Osteoblast (primary cell): ENCODE measurements around the gene BAIAP2. TPM values are rescaled to one million over a fixed set of nuclear protein-coding genes. Genes with fewer than 3 reads are reported as not detected.

ENCODE experiments used
- DNase-seq: peaks from one replicate; pipeline ENCODE4 v3.0.0; 2011; ENCODE audit warnings: low spot score, mixed read lengths; ENCODE audit not compliant: insufficient read length; ENCODE audit errors: missing footprints
- H2AFZ ChIP-seq: 2 replicates; pipeline ENCODE4 v1.6.0; 2011; ENCODE audit warnings: mild to moderate bottlenecking, low read length
- H3K27ac ChIP-seq: 2 replicates; pipeline ENCODE4 v1.5.1; 2011; ENCODE audit warnings: mild to moderate bottlenecking, low read depth, low read length, moderate library complexity
- H3K27me3 ChIP-seq: 2 replicates; pipeline ENCODE4 v1.6.0; 2012; ENCODE audit warnings: mild to moderate bottlenecking, control low read depth, inconsistent platforms, low read length, moderate library complexity; ENCODE audit not compliant: insufficient read depth
- H3K36me3 ChIP-seq: 2 replicates; pipeline ENCODE4 v1.5.1; 2011; ENCODE audit warnings: mild to moderate bottlenecking, low read length, control low read depth, moderate library complexity; ENCODE audit not compliant: insufficient read depth
- H3K4me1 ChIP-seq: 2 replicates; pipeline ENCODE4 v1.5.1; 2011; ENCODE audit warnings: mild to moderate bottlenecking, low read length, control low read depth, moderate library complexity; ENCODE audit not compliant: insufficient read depth
- H3K4me2 ChIP-seq: 2 replicates; pipeline ENCODE4 v1.6.0; 2011; ENCODE audit warnings: mild to moderate bottlenecking, low read length; ENCODE audit not compliant: insufficient read depth
- H3K4me3 ChIP-seq: fragments of 200-600 bp; sonication (generic); 3 replicates; pipeline ENCODE4 v1.5.1; 2012; ENCODE audit warnings: mild to moderate bottlenecking, low read length, inconsistent platforms; ENCODE audit not compliant: insufficient read depth
- H3K79me2 ChIP-seq: 2 replicates; pipeline ENCODE4 v1.6.0; 2012; ENCODE audit warnings: mild to moderate bottlenecking, low read length, control low read depth, inconsistent platforms; ENCODE audit not compliant: insufficient read depth
- H3K9me3 ChIP-seq: 2 replicates; pipeline ENCODE4 v1.5.1; 2011; ENCODE audit warnings: low read depth, low read length, control low read depth
- H4K20me1 ChIP-seq: 2 replicates; pipeline ENCODE4 v1.6.0; 2012; ENCODE audit warnings: mild to moderate bottlenecking, low read length, control low read depth; ENCODE audit not compliant: insufficient read depth
- CTCF ChIP-seq: IDR thresholded peaks from 2 replicates; pipeline ENCODE4 v1.5.1; 2011; ENCODE audit warnings: mild to moderate bottlenecking, low read depth, low read length, moderate library complexity; ENCODE audit errors: extremely low read depth
- total RNA-seq: library from RNA; depleted of rRNA; stranded (reverse); fragments of >200 nt; gene quantifications from 2 replicates; pipeline ENCODE4 v1.2.3, GENCODE V29; 2012

BAIAP2 gene
- total RNA-seq, 1 donor, result 15.6 TPM

GRCh38 chr17:81083125-81083765 lies 48.3 kb downstream of the BAIAP2 start:
- Histone ChIP-seq H3K4me1 (no peaks in the 10 kb centered on the region), H3K27ac (no peak overlapping the region), H3K9me3 (no peaks in the 10 kb centered on the region), H3K4me2 (no peak overlapping the region), H3K79me2 (no peaks in the 10 kb centered on the region), H3K4me3 (no peak overlapping the region), H3K36me3 (peaks cover 2% of the 10 kb centered on the region), H2AFZ (no peak overlapping the region), H4K20me1 (peaks cover 12% of the 10 kb centered on the region), H3K27me3 (no peaks in the 10 kb centered on the region)
- no peak for DNase-seq
- no peak for TF ChIP-seq CTCF

DNA sequence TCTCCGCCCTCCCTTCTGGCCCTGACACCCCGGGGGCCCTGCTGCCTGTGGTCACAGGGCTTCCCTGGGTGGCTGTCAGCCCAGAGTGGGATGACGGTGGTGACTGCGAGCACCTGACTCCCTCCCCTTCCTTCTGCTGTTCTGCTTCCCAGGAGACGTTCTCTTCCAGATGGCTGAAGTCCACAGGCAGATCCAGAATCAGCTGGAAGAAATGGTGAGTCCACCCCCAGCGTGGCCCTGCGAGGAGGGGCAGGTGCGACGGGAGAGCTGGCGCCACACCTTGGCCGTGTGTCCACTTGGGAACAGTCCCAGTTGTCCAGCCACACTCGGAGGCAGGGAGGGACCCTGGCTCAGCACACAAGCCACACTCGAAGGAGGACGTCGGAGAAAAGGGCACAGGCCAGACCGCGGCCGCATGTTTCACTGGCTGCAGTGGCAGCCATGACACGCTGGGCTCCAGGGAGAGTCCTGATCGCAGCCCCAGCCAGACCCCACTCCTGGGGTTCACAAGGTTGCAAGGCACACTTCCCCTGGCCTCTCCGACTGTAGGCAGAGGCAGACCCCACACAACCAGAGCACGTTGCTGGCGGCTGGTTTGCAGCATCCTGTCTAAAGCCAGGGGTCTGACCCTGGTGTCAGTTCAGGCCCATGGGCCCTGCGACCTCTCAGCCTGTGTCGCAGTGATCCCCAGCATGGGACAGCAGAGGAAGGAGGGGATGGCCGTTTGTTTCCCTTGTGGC lies 49.9 kb downstream of the BAIAP2 start:
- no peaks in the 10 kb centered on the region for H3K9me3 ChIP-seq
- no peaks in the 10 kb centered on the region for H3K79me2 ChIP-seq
- no peak overlapping the region for H2AFZ ChIP-seq
- H3K36me3 ChIP-seq, result peaks cover 2% of the 10 kb centered on the region
- H4K20me1 ChIP-seq, result peaks cover 9% of the 10 kb centered on the region
- TF ChIP-seq CTCF, result no peak
- H3K4me2 ChIP-seq, result no peak overlapping the region
- no peaks in the 10 kb centered on the region for H3K27me3 ChIP-seq
- H3K4me3 ChIP-seq, result no peak overlapping the region
- DNase-seq, result no peak
- H3K27ac ChIP-seq, result no peak overlapping the region
- H3K4me1 ChIP-seq, result no peaks in the 10 kb centered on the region

DNA sequence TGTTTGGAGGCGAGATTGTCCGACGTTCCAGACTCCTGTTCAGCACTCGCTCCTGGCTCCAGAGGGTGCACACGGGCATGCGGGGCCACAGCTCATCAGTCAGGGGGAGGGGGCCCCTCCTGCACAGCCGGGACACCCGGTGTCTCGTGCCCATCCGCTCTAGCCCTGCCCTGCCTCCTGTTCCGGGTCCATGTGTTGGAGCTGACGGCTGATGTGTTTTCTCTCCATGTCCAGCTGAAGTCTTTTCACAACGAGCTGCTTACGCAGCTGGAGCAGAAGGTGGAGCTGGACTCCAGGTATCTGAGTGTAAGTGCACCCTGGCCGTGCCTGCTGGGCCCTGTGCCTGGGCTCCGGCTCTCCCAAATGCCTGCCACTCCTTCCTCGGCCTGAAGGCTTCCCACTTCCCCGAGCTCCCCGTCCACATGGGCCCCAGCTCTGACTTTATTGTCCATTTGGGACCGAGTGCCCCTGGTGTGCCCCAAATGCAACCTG lies 50.5 kb downstream of the BAIAP2 start:
- Histone ChIP-seq H3K27ac (no peak overlapping the region), H3K4me2 (no peak overlapping the region), H3K27me3 (no peaks in the 10 kb centered on the region), H3K9me3 (no peaks in the 10 kb centered on the region), H3K36me3 (peaks cover 2% of the 10 kb centered on the region), H3K4me3 (no peak overlapping the region), H3K79me2 (no peaks in the 10 kb centered on the region), H3K4me1 (no peaks in the 10 kb centered on the region), H4K20me1 (peaks cover 9% of the 10 kb centered on the region), H2AFZ (no peak overlapping the region)
- no peak for TF ChIP-seq CTCF
- DNase-seq, result no peak
